MCF 10A (cell line): Measurements from ENCODE around the gene VAV1. TPM values are rescaled to one million over a fixed set of nuclear protein-coding genes. Genes with fewer than 3 reads are reported as not detected.

ENCODE experiments used
- BruUV-seq: library from RNA; stranded (reverse); fragments of 400-500 nt; replicated peaks from 2 replicates; lab custom pipeline; 2021; lab: Mats Ljungman, UMichigan
- CTCF ChIA-PET: fragments of 300-600 bp; sonication (Branson Sonifier 250); formaldehyde crosslinking; extraction: SDS; loops from one replicate; lab custom pipeline; 2021; ENCODE audit warnings: antibody characterized with exemption, inconsistent platforms; lab: Yijun Ruan, JAX
- POLR2A ChIA-PET: fragments of 300-600, 350-650 bp; sonication (Branson Sonifier 250); formaldehyde crosslinking; extraction: SDS; loops from one replicate; lab custom pipeline; 2020; ENCODE audit warnings: antibody characterized with exemption, inconsistent platforms; lab: Yijun Ruan, JAX
- DNase-seq: peaks from one replicate; pipeline ENCODE4 v3.0.0-alpha.2; 2018; ENCODE audit not compliant: unreplicated experiment
- H3K27ac Mint-ChIP-seq: one replicate; pipeline ENCODE4 v1.8.0; 2022; ENCODE audit warnings: mild to moderate bottlenecking, low read depth, mixed read lengths; ENCODE audit not compliant: unreplicated experiment
- H3K27me3 Mint-ChIP-seq: one replicate; pipeline ENCODE4 v1.8.0; 2022; ENCODE audit warnings: mixed read lengths; ENCODE audit not compliant: insufficient read depth, unreplicated experiment
- H3K36me3 Mint-ChIP-seq: one replicate; pipeline ENCODE4 v1.8.0; 2022; ENCODE audit warnings: mild to moderate bottlenecking, moderate library complexity, mixed read lengths; ENCODE audit not compliant: insufficient read depth, unreplicated experiment
- H3K4me1 Mint-ChIP-seq: one replicate; pipeline ENCODE4 v1.8.0; 2022; ENCODE audit warnings: mixed read lengths; ENCODE audit not compliant: insufficient read depth, unreplicated experiment
- H3K4me3 Mint-ChIP-seq: one replicate; pipeline ENCODE4 v1.8.0; 2022; ENCODE audit warnings: mild to moderate bottlenecking, moderate library complexity, mixed read lengths; ENCODE audit not compliant: unreplicated experiment
- H3K9me3 Mint-ChIP-seq: one replicate; pipeline ENCODE4 v1.8.0; 2022; ENCODE audit warnings: mixed read lengths; ENCODE audit not compliant: unreplicated experiment
- intact Hi-C: fragments of 100-400 bp; cut with micrococcal nuclease; formaldehyde crosslinking; loops from 2 replicates; pipeline ENCODE4 v1.14.1; 2022
- total RNA-seq: library from RNA; stranded (reverse); gene quantifications from 2 replicates; pipeline ENCODE4 v1.2.3, GENCODE V29; 2022
- TF ChIP-seq, protein P1 (sequence below): fragments of 200-600 bp; IDR thresholded peaks from one replicate; pipeline ENCODE4 v1.8.0; 2022; ENCODE audit warnings: antibody characterized with exemption, mild to moderate bottlenecking; ENCODE audit not compliant: unreplicated experiment

The VAV1 gene
- total RNA-seq, 1 experiment from 2014 or later, result not detected

DNA sequence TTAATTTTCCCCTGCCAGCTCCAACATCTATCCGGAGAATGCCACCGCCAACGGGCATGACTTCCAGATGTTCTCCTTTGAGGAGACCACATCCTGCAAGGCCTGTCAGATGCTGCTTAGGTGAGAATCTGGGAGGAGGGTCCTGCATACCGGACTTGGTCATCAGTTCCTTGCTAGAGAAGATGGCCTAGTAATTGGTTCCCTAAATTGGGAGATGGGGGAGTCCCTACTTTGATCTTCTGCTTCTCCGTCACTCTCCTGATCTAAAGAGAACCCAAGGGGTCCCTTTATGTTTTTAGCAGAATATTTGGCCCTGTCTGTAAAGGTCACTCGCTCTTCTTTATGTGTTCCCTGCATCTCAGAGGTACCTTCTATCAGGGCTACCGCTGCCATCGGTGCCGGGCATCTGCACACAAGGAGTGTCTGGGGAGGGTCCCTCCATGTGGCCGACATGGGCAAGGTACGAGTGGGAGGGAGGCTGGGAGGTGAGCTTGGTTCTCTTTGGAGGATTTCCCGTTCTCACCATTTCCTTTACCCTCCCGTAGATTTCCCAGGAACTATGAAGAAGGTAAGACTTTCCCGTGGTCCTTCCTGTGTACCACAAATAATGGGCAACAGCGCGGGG is 60.8 kb downstream of the VAV1 start:
- ChIA-PET CTCF (interaction anchor here (0.6 to 0.7 kb wide), 2 partner anchors 51 to 612 kb away, joined by 3 read pairs; no protein-coding TSS in a partner anchor), POLR2A (no interaction called here)
- H3K4me1 Mint-ChIP-seq, result peaks cover 7% of the 10 kb centered on the region
- no peaks in the 10 kb centered on the region for H3K36me3 Mint-ChIP-seq
- no TSS peak for BruUV-seq
- H3K27me3 Mint-ChIP-seq, result peaks cover 49% of the 10 kb centered on the region
- no peaks in the 10 kb centered on the region for H3K9me3 Mint-ChIP-seq
- intact Hi-C loops, result no loop called here
- H3K27ac Mint-ChIP-seq, result no peak overlapping the region
- H3K4me3 Mint-ChIP-seq, result no peak overlapping the region
- TF ChIP-seq, protein P1, sequence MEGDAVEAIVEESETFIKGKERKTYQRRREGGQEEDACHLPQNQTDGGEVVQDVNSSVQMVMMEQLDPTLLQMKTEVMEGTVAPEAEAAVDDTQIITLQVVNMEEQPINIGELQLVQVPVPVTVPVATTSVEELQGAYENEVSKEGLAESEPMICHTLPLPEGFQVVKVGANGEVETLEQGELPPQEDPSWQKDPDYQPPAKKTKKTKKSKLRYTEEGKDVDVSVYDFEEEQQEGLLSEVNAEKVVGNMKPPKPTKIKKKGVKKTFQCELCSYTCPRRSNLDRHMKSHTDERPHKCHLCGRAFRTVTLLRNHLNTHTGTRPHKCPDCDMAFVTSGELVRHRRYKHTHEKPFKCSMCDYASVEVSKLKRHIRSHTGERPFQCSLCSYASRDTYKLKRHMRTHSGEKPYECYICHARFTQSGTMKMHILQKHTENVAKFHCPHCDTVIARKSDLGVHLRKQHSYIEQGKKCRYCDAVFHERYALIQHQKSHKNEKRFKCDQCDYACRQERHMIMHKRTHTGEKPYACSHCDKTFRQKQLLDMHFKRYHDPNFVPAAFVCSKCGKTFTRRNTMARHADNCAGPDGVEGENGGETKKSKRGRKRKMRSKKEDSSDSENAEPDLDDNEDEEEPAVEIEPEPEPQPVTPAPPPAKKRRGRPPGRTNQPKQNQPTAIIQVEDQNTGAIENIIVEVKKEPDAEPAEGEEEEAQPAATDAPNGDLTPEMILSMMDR, result no peak
- no peak for DNase-seq

GRCh38 chr19:6834433-6834832 is 61.9 kb downstream of the VAV1 start:
- no TSS peak for BruUV-seq
- POLR2A ChIA-PET, result interaction anchor here (0.7 kb wide), 1 partner anchor 68 kb away, joined by 4 read pairs; no protein-coding TSS in a partner anchor

DNA sequence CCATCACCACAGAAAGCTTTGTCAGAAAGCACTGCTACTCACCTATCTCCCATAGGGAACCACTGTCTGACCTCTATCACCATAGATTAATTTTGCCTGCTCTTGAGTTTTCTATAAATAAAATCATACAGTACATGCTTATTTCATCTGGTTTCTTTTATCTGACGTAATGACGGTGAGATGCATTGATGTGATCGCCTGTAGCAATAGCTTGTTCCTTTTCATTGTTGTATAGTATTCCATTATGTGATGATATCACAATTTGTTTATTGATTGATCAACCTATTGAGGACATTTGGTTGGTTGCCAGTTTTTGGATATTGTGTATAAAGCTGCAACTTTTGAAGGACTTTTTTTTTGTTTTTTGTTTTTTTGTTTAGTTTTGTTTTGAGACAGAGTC is 63.0 kb downstream of the VAV1 start:
- CTCF ChIA-PET, result interaction anchor here (0.6 kb wide), 1 partner anchor 113 kb away, joined by 4 read pairs; no protein-coding TSS in a partner anchor
- no peak overlapping the region for H3K4me3 Mint-ChIP-seq
- POLR2A ChIA-PET, result interaction anchor here (0.6 kb wide), 2 partner anchors 169 to 659 kb away, joined by 3 read pairs; no protein-coding TSS in a partner anchor

More at GRCh38 chr19:6834433-6834832, 61.9 kb downstream of the VAV1 start:
- intact Hi-C loops, result no loop called here
- no peaks in the 10 kb centered on the region for H3K4me1 Mint-ChIP-seq
- no peaks in the 10 kb centered on the region for H3K36me3 Mint-ChIP-seq
- CTCF ChIA-PET, result no interaction called here
- H3K27me3 Mint-ChIP-seq, result peaks cover 56% of the 10 kb centered on the region
- H3K27ac Mint-ChIP-seq, result no peak overlapping the region
- TF ChIP-seq, protein P1, result no peak
- no peak overlapping the region for H3K4me3 Mint-ChIP-seq
- H3K9me3 Mint-ChIP-seq, result no peaks in the 10 kb centered on the region
- no peak for DNase-seq

GRCh38 chr19:6837525-6837924 is 65.0 kb downstream of the VAV1 start:
- CTCF ChIA-PET, result no interaction called here
- POLR2A ChIA-PET, result interaction anchor here (0.7 kb wide), 1 partner anchor 342 kb away, joined by 3 read pairs; no protein-coding TSS in a partner anchor
- Mint-ChIP-seq H3K4me1 (no peaks in the 10 kb centered on the region), H3K27ac (no peak overlapping the region), H3K4me3 (no peak overlapping the region), H3K9me3 (no peaks in the 10 kb centered on the region), H3K27me3 (peaks cover 36% of the 10 kb centered on the region), H3K36me3 (no peaks in the 10 kb centered on the region)
- TF ChIP-seq, protein P1, result no peak
- no TSS peak for BruUV-seq
- DNase-seq, result no peak
- intact Hi-C loops, result no loop called here

More for the DNA sequence above, 63.0 kb downstream of the VAV1 start:
- Mint-ChIP-seq H3K27ac (no peak overlapping the region), H3K4me1 (no peaks in the 10 kb centered on the region), H3K9me3 (no peaks in the 10 kb centered on the region), H3K27me3 (peaks cover 56% of the 10 kb centered on the region), H3K36me3 (no peaks in the 10 kb centered on the region)
- no TSS peak for BruUV-seq
- DNase-seq, result no peak
- TF ChIP-seq, protein P1, result no peak
- intact Hi-C loops, result no loop called here
